ENCODE results near the gene HHIPL1.

The HHIPL1 gene

DNA sequence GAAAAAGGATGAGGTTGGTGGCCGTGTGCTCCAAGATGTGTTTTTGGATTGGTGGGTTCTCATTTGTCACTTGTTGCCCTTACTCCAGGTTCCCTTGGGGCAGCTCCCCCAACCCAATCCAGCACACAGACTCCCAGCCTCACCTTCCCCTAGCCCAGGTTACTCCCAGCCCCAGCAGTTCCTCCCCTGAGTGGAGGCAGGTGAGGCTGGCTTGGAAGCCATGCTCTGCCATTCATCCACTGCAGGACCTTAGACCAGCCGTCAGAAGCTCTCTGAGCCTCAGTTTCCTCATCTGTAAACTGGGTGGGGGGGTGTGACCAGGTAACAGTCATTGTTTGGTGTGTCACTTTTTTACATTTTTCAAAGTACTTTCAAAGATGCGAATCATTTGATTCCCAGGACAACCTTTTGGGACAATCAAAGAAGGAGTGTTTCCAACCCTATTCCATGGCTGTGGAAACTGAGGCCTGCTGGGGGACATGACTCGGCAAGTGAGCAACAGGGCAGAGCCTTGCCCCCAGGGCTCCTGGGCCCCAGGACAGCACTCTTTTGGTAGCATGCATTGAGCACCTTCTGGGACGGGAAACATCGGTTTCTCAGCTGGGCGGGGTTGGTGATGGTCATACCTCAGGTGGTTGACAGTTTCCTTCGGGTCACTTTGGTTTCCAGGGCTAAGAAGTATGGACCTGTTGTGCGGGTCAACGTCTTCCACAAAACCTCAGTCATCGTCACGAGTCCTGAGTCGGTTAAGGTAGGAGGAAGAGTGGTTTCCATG, 46.4 kb downstream of the HHIPL1 start:
- no peak for DNase-seq

DNA sequence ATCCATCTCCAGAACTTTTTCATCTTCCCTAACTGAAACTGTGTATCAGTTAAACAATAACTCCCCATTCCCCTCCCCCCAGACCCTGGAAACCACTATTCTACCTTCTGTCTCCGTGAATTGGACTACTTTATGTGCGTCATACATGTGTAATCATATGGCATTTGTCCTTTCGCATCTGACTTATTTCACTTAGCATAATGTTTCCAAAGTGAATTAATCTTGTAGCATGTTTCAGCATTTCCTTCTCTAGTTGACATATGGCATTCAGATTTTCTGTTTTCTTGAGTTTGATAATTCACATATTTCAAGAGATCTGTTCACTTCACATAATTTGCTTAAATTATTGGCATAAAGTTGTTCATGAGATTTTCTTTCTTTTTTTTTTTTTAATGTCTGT, 49.0 kb downstream of the HHIPL1 start:
- no peak for DNase-seq

DNA sequence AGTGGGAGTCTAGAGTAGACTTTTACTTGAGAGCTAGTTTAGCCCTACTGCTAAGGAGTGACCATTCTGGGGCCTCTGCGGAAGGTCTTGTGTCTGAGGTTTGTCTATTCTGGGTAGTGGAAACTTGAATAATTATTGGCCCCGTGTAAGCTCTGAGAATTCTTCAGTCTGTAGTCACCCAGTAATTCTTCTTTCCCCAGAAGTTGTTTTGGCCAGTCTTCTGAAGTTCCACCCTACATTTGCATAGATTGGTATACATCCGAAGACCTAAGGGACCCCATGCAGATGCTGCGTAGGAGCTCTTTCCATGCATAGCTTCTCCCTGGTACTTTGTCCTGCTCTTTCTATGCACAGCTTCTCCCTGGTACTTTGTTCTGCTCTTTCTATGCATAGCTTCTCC, 52.0 kb downstream of the HHIPL1 start:
- DNase-seq = no peak

DNA sequence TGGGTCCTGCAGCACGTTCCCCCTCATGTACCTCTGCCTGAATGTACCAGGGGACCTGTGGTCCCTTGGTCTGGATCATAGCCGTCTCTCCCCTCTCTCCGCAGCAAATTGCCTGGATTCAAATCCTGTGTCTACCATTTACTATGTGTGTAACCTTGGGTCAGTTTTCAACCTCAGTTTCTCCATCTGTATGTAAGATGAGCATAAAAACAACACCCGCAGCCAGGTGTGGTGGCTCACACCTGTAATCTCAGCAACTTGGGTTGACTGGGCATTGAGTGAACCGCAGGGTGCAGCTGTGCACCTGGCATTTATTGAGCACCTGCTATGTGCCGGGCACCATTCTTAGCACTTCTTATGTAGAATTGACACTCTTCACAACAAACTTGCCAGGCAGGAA, 53.3 kb downstream of the HHIPL1 start:
- no peak for DNase-seq

DNA sequence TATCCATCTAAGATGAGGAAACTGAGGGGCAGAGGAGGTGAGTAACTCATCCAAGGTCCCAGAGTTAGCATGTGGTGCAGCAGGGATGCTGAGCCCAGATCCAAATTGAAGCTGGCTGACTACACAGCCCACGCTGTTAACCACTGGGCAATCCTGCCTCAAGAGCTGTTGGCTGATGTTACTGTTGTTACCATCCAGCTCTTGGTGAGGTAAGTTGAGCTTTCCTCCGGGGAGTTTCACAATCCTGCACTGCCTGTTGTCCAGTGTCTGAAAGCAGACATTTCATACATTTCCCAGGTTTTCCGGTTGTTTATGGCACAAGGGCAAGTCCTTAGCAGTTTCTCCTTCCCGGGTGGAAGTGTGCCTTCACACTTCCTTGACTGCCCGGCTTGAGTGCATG, 53.7 kb downstream of the HHIPL1 start:
- DNase-seq = no peak

DNA sequence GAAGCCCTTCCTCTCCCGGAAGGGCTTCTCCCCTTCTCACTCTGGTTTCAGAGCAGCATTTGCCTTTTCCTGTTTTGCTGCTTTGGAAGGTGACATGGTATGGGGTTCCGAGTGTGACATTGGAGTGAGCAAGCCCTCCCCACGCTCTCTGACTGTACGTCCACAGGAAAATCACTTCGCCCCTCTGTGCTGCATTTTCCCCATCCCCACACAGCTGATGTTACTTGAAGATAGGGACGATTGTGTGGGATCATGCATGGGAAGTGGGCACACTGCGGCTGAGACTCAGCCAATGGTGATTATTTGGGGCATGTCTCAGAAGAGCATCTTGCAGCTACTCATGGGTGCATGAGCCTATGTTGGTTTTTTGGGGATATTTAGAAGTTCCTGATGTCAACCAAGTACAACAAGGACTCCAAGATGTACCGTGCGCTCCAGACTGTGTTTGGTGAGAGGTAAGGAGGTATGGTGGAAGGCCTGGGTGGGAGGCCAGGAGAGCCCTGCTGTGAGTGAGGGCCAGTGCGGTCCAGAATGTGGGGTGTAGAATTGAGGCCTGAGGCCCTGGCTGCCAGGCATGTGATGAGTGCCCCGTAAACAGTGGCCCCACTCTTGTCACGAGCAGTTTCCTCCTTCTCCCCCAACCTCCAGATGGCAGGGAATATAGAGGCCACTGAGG, 54.3 kb downstream of the HHIPL1 start:
- DNase-seq = no peak

DNA sequence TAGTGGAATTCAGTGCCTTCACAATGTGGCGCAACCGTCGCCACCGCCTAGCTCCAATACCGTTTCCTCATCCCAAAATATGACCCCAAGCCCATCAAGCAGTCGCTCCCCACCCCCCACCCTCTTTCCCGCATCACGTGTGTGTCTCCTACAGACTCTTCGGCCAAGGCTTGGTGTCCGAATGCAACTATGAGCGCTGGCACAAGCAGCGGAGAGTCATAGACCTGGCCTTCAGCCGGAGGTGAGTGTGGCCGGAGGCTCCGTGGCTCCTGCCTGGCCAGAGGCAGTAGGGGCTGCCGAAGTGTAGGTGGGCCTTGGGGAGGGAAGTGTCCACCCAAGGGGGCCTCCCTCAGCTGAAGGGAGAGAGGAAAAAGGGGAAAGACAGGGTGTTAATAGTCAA, 54.9 kb downstream of the HHIPL1 start:
- DNase-seq = no peak

DNA sequence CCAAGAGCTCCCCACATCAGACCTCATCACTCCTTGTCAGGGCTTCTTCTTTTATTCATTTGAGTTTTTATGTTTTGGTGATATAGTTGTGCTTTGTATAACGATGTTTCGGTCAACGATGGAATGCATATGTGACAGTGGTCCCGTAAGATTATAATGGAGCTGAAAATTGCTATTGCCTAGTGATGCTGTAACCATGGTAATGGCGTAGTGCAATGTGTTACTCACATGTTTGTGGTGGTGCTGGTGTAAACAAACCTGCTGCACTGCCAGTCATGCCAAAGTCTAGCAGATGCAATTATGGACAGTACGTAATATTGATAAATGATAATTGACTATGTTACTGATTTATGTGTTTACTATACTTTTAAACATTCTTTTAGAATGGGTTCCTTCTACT, 55.5 kb downstream of the HHIPL1 start:
- no peak for DNase-seq

DNA sequence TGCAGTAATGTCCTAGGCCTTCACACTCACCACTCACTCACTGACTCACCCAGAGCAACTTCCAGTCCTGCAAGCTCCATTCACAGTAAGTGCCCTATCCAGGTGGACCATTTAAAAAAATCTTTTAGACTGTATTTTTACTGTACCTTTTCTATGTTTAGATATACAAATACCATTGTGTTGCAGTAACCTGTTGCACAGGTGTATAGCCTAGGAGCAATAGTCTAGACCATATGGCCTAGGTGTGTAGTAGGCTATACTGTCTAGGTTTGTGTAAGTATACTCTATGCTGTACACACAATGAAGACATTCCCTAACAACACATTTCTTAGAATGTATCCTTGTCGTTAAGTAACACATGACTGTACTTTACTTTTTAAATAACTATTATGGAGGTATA, 56.3 kb downstream of the HHIPL1 start:
- no peak for DNase-seq

DNA sequence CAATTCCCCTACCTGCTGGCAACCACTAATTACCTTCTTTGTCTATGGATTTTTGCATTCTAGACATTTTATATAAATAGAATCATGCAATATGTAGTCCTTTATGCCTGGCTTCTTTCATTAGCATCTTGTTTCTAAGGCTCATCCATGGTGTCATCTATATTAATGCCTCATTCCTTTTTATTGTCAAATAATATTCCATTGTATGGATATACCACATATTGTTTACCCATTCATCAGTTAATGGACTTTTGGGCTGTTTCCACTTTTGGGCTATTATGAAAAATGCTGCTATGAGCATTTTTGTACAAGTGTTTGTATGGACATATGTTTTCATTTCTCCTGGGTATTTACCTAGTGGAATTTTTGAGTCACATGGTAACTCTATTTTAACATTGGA, 57.2 kb downstream of the HHIPL1 start:
- DNase-seq = no peak

DNA sequence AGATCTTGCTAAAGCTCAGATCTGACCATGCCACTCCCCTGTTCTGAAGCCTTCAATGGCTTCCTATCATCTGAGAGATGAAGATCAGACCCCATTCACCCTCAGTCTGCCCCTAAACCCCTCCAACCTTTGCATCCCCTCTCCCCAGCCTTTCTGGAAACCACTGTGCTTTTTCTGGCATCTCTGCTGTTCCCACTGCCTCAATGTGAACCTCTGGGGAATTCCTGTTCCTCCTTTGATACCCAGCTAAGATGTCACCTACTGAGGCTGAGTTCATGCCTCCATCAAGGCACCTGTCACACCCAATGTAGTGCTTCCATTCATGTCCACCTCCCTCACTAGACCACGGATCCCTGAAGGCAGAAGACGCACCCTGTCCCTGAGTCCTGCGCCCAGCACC, 58.5 kb downstream of the HHIPL1 start:
- no peak for DNase-seq

DNA sequence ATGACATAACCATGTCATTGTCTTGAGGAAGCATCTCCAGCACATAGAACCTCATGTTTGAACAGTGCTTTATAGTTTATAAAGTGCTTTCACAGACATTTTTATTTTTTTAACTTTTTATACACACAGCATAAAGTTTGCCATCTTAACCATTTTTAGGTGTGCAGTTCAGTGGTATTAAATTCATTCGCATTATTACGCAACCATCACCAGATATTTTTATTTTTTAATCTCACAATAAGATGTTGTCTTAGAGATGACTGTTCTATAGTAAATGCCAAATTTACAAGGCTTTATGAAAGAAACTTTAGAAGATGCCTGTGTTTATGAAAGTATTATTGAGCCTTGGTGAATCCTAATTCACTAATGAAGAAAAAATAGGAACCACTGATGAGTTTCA, 59.1 kb downstream of the HHIPL1 start:
- DNase-seq = no peak

DNA sequence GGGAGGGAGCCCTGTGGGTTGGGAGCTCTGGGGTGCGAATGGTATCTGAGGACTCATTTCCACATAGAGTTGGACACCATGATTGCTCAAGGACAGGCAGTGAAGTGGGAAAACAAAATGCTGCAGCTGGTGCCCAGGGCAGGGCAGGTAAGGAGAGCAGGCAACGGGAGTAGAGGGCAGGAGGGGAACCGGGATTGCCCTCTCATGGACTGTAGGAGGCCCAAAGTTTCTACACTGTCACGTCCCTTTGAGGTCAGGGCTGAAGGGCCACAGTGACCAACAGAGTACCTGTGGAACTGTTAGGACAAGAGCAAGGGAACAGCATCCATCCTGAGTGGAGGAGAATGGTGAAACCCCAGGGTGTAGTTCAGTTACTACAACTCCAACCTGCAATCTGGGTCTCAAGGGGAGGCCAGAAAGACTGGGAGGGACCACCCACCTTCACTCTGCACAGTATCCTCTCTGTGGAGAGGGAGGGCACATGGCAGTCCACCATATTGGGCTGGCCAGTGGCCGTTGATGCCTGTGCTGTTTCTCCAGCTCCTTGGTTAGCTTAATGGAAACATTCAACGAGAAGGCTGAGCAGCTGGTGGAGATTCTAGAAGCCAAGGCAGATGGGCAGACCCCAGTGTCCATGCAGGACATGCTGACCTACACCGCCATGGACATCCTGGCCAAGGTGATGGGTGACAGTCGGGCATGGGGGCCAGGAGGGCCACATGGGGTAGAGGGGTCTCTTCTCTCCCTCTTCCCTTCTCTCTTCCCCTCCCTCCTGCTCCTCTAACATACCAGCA, 61.4 kb downstream of the HHIPL1 start:
- DNase-seq = no peak

DNA sequence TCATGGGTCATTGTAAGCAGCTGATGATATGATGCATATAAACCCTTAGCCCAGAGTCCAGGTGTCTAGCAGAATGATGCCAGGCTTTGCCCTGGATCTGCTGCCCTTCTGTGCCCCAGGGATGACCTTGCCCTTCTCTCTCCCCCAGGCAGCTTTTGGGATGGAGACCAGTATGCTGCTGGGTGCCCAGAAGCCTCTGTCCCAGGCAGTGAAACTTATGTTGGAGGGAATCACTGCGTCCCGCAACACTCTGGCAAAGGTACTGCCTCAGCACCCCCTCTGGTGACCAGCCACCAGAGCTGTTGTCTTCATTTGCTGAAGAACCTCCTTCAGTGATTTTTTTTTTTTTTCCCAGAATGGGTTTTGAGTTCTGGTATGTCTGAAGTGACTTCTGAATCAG, 62.5 kb downstream of the HHIPL1 start:
- no peak for DNase-seq

DNA sequence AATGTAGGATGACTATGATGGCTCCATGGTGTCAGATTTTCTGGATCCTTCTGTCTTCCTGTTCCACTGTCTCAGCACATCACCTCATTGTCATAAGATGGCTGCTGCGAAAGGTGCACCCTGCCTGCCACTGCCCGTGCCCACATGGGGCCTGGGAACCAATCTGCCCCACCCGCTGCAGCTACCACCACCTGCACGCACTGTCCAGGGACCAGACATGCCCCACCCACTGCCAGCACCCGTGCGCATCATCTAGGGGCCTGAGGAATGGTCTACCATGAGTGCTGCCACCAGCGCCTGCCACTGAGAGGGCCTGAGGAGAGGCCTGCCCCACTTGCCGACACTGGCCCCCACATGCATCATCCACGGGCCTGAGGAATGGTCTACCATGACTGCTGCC, 63.0 kb downstream of the HHIPL1 start:
- DNase-seq = no peak

DNA sequence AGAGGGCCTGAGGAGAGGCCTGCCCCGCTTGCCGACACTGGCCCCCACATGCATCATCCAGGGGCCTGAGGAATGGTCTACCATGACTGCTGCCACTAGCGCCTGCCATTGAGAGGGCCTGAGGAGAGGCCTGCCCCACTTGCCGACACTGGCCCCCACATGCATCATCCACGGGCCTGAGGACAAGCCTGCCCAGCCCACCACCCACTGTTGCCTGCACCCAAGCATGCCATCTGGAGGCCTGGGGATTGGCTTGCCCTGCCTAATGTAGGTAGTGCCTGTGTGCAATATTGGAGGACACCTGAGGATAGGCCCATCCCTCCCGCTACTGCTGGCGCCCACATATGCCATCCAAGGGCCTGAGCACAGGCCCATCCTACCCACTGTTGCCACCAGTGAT, 63.5 kb downstream of the HHIPL1 start:
- DNase-seq = no peak

DNA sequence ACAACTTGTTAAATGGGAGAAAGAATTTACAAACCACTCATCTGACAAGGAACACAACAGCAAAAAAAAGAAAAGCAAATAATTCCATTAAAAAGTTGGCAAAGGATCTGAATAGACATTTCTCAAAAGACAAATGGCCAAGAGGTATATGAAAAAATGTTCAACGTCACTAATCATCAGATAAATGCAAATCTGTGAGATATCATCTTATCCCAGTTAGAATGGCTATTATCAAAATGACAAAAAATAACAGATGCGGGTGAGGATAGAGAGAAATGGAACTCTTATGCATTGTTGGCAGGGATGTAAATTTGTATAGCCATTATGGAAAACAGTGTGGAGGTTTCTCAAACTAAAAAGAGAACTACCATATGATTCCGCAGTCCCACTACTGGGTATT, 69.0 kb downstream of the HHIPL1 start:
- DNase-seq = no peak

DNA sequence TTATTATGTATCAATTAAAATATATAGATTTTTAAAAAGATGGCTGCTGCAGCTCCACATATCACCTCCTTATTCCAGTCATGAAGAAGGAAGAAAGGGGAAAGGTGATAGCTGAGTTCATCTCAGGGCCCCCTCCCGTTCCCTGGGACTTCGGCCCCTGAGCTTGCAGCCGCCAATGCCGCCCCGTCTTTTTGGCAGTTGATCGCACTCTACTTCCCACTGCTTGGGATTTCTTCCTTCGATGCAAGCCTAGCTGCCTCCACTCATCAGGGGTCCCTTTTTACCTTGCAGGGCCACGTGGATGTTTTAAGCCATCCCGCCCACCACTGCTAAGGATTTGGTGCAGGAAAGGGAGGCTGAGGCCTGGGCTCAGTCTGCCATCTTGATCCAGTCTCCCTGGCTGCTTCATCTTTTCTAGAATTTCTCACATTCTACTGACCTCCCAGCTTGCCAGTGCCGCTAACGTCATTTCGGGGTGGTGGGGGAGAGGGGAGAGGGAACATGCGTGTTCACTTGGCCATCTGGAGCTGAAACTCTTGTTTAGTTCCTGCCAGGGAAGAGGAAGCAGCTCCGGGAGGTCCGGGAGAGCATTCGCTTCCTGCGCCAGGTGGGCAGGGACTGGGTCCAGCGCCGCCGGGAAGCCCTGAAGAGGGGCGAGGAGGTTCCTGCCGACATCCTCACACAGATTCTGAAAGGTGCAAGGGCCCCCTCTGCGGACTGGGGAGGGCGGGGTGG, 70.5 kb downstream of the HHIPL1 start:
- no peak for DNase-seq

DNA sequence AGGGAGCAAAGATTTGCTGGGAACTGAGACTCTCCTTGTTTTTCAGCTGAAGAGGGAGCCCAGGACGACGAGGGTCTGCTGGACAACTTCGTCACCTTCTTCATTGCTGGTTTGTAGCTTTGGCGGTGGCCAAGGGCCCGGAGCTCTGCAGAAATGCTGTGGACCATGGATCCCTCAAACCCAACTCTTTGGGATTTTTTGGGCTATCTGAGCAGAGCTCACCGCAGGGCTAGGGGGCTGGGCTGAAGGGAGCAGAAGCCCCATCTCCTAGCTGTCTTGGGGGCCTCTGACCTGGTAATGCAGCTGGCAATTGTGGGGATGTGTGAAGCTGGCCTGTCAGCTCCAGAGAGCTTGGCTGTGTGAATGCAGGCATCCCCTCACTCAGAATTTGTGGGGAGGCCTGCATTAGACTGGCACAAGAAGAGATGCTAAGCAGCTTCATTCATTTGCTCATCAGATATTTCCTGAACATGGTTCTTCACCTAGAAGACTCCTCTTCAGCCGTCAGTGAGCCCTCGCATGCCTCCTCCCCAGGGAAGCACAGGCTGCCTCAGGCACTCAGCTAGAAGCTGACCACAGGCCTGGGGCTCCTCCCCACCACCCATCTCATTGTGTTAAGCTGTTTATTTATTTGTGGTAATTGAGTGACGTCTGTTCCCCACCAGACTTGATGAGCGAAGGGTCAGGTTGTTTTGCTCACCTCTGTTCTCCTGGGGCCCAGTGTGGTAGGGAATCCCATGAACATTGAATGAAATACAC, 71.3 kb downstream of the HHIPL1 start:
- DNase-seq = no peak

DNA sequence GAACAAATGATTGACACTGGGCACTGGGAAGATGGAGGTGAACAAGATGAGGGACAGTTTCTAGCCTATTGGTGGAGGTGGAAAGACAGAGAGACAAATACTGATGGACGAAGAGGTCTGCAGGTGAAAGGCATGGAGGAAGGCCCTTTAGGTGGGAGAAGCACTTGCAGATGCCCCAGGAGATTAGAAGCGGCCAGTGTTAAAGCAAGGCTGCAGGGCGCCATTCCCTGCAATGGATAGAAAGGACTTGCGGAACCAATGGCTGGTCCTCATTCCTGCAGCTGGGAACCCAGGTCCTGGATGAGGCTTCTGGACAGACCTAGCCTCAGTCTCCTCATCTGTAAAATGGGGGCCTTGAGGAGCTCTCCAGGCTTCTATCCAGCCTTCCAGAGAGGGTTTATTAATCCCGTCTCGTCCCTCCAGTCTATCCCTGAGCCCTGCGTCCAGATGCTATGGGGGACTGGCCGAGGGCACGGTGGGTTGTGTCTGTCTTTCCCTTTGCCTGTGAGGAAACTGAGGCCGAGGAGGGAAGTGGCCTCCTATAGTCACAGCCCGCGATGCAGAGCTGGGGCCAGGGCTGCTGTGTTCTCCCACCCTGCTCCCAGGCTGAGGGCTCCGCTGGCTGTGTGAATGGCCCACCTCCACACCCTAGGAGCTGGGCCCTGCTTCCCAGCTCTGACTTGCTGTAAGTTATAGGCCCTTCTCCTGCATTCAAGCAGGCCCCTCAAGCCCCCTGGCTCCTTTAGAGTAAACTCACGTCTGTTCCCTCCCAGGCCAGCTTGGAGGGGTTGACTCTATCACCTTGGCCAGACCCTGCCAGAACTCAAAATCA, 72.1 kb downstream of the HHIPL1 start:
- no peak for DNase-seq

DNA sequence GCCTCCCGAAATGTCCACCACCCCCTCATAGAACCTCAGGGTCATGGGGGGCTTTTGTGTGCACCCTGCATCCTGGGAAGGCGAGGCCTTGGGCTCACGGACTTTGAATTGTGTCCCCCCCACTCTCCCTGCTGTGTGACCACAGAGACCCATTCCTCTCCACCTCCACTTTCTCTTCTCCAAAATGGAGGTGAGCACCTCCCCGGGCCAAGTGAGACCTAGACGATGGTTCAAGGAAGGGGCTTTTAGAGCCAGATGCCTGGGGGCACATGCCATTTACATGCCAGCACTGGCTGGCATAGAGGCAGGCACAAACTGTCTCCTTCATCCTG, 72.7 kb downstream of the HHIPL1 start:
- DNase-seq = no peak
